ENCODE data around the gene KCNG4. TPM values are rescaled to one million over a fixed set of nuclear protein-coding genes. Genes with fewer than 3 reads are reported as not detected.

Gene KCNG4
- total RNA-seq, 2 experiments from 2014 or later: not detected

- POLR2A ChIA-PET: no interaction called here
- Mint-ChIP-seq H3K27me3 (peaks cover 2% of the 10 kb centered on the region), H3K4me3 (no peak overlapping the region), H3K27ac (no peak overlapping the region), H3K4me1 (no peaks in the 10 kb centered on the region), H3K9me3 (no peaks in the 10 kb centered on the region), H3K36me3 (peaks cover 3% of the 10 kb centered on the region)
- ATAC-seq (ENCODE audit: low read depth) (no peak), DNase-seq (no peak)
These were observed 63.4 kb downstream of the KCNG4 start for GRCh38 chr16:84176192-84177053.

DNA sequence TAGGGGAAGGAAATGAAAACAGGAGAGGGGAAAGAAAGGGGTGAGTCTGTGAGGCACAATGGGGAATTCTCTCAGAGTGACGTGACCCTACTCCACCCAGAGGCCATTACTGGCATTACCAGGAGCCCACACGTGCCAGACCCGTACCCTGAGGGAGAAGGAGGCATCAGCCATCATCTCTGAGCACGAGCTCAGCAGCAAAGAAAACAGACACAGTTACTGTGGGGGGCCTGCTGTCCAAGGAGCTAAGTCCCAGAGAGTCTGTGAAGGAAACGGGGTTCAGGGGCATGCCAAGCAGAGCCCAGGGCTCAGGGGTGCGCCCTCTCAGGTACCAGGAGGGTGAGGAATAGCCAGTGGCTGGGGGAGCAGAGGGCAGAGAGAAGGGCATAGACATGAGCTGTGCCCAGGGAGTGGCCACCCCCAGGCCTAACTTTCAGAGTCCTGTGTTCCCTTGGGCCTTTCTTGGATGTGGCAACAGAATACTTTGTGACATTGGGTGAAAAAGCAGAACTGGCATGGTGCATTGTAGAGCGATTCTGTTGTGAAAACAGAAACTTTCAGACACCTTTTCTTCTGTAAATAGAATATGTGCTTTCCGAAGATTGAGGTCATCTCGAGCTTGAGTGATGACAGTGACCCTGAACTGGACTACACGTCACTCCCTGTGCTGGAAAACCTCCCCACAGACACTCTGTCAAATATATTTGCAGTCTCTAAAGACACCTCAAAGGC lies 64.3 kb downstream of the KCNG4 start:
- Mint-ChIP-seq H3K36me3 (peaks cover 3% of the 10 kb centered on the region), H3K4me3 (no peak overlapping the region), H3K4me1 (no peaks in the 10 kb centered on the region), H3K9me3 (no peaks in the 10 kb centered on the region), H3K27ac (no peak overlapping the region), H3K27me3 (peaks cover 2% of the 10 kb centered on the region)
- DNase-seq (no peak), ATAC-seq (ENCODE audit: low read depth) (peak; percentile 78)
- POLR2A ChIA-PET: no interaction called here

GRCh38 chr16:84174396-84174795 lies 65.4 kb downstream of the KCNG4 start:
- Mint-ChIP-seq H3K27ac (no peak overlapping the region), H3K9me3 (no peaks in the 10 kb centered on the region), H3K4me1 (no peaks in the 10 kb centered on the region), H3K36me3 (peaks cover 3% of the 10 kb centered on the region), H3K27me3 (peaks cover 6% of the 10 kb centered on the region), H3K4me3 (no peak overlapping the region)
- POLR2A ChIA-PET: no interaction called here
- ATAC-seq (ENCODE audit: low read depth): no peak
- no peak for DNase-seq

GRCh38 chr16:84169765-84170310 lies 70.0 kb downstream of the KCNG4 start:
- Mint-ChIP-seq H3K4me3 (no peak overlapping the region), H3K27me3 (peaks cover 20% of the 10 kb centered on the region), H3K4me1 (no peaks in the 10 kb centered on the region), H3K27ac (no peak overlapping the region), H3K36me3 (no peaks in the 10 kb centered on the region), H3K9me3 (no peaks in the 10 kb centered on the region)
- ATAC-seq (ENCODE audit: low read depth): no peak
- POLR2A ChIA-PET: no interaction called here
- no peak for DNase-seq

Other genes starting within 250 kb of the KCNG4 start
- gene SLC38A8, start 197.2 kb downstream of the KCNG4 start, total RNA-seq: not detected
- gene MBTPS1, start 123.1 kb downstream of the KCNG4 start, total RNA-seq: 10 to 100 TPM; 73.2 to 85.4 TPM
- 10 to 100 TPM; 10.7 to 12.5 TPM for gene HSDL1, start 94.8 kb downstream of the KCNG4 start, total RNA-seq
- not detected for gene DNAAF1, start 94.7 kb downstream of the KCNG4 start, total RNA-seq
- gene TAF1C, start 53.0 kb downstream of the KCNG4 start, total RNA-seq: 10 to 100 TPM; 69.6 to 70.8 TPM
- gene ADAD2, start 48.9 kb downstream of the KCNG4 start, total RNA-seq: not detected
- gene WFDC1, start 54.9 kb upstream of the KCNG4 start, total RNA-seq: not detected
- not detected for gene ATP2C2, start 128.5 kb upstream of the KCNG4 start, total RNA-seq